Measurements from ENCODE around the gene YES1. TPM values are rescaled to one million over a fixed set of nuclear protein-coding genes. Genes with fewer than 3 reads are reported as not detected.

YES1 gene
- total and polyA plus RNA-seq, 2 of the 13 experiments (the other 11 are each of a cell fraction or from before 2014, with no cell fraction given): 17.2 to 70.8 TPM

GRCh38 chr18:680392-680791, 131.7 kb downstream of the YES1 start:
- ATAC-seq (no peak), DNase-seq (ENCODE audit: low spot score) (no peak), FAIRE-seq (no peak)
- intact Hi-C loops (cut with micrococcal nuclease; ENCODE audit: unreplicated experiment): no loop called here
- 100% methylated on average over 4 of the region's 4 CpGs for WGBS (ENCODE audit: low lambda C conversion rate)
- no peak overlapping the region for H2AFZ ChIP-seq (ENCODE audit: low read length)
- H3K79me2 ChIP-seq (ENCODE audit: insufficient read depth, low read length): no peaks in the 10 kb centered on the region
- TF ChIP-seq ZNF446 (CRISPR knock-in tag; IDR thresholded peaks at IDR 0.05): no peak
- TF ChIP-seq NFIB (CRISPR knock-in tag; IDR thresholded peaks at IDR 0.05; ENCODE audit: borderline replicate concordance): no peak
- no peak for TF ChIP-seq ZNF784 (CRISPR knock-in tag; IDR thresholded peaks at IDR 0.05; ENCODE audit: borderline replicate concordance)
- TF ChIP-seq NBN (conservative IDR thresholded peaks at IDR 0.05): no peak
- no peak for TF ChIP-seq ZNF326 (CRISPR knock-in tag; IDR thresholded peaks at IDR 0.05; ENCODE audit: borderline replicate concordance)
- TF ChIP-seq KDM2A (CRISPR knock-in tag; IDR thresholded peaks at IDR 0.05; ENCODE audit: borderline replicate concordance, low read depth): no peak
- no peak for TF ChIP-seq MBD4 (IDR thresholded peaks at IDR 0.05; ENCODE audit: borderline replicate concordance, low read length)
- no peak for TF ChIP-seq FOXM1 (CRISPR knock-in tag; IDR thresholded peaks at IDR 0.05)
- no peak for TF ChIP-seq AGO1 (IDR thresholded peaks at IDR 0.05; ENCODE audit: low read depth, low read length, poor library complexity, severe bottlenecking)
- TF ChIP-seq ZNF383 (CRISPR knock-in tag; IDR thresholded peaks at IDR 0.05; ENCODE audit: borderline replicate concordance): no peak
- no peak for TF ChIP-seq RFXANK (CRISPR knock-in tag; IDR thresholded peaks at IDR 0.05)
- no peak for TF ChIP-seq ZFP82 (CRISPR knock-in tag; IDR thresholded peaks at IDR 0.05; ENCODE audit: borderline replicate concordance)
- TF ChIP-seq ZNF333 (CRISPR knock-in tag; IDR thresholded peaks at IDR 0.05; ENCODE audit: borderline replicate concordance): no peak
- TF ChIP-seq SOX5 (CRISPR knock-in tag; IDR thresholded peaks at IDR 0.05; ENCODE audit: borderline replicate concordance): no peak
- no peak for TF ChIP-seq ATF7-NPFF (CRISPR knock-in tag; IDR thresholded peaks at IDR 0.05; ENCODE audit: low read depth)
- H3K27me3 ChIP-seq (ENCODE audit: control insufficient read depth in 1 of 2, insufficient read depth in 2 of 2, low read length in 2 of 2): no peaks in the 10 kb centered on the region
- no peak overlapping the region for H3K27ac ChIP-seq (ENCODE audit: extremely low read length, insufficient read depth, low read length)
- no peak overlapping the region for H3K4me3 ChIP-seq (replicated peaks in 1 of 3; ENCODE audit: insufficient read depth in 1 of 3, low read depth in 2 of 3, low read length in 3 of 3)
- in situ Hi-C loops (cut with HindIII; ENCODE audit: extremely low pct_ligation_motif_present, low pct_unique_long_range_greater_than_20kb): no loop called here
- peaks cover 27 to 59% of the 10 kb centered on the region in 2 experiments for H3K36me3 ChIP-seq (replicated peaks in 1 of 2; ENCODE audit: control insufficient read depth in 1 of 2, insufficient read depth in 2 of 2, low read length in 2 of 2)
- no peaks in the 10 kb centered on the region for H3K9me3 ChIP-seq (ENCODE audit: low read length)
- POLR2A ChIA-PET: no interaction called here
- H3K9ac ChIP-seq (ENCODE audit: insufficient read depth, low read depth, low read length): no peak overlapping the region
- BruUV-seq (replicated peaks): no TSS peak
- H3K4me2 ChIP-seq (ENCODE audit: low read depth, low read length): no peak overlapping the region
- CTCF ChIA-PET (ENCODE audit: low intra/inter-chr PET ratio, low total read pairs): no interaction called here
- peaks cover 31% of the 10 kb centered on the region for H3K4me1 ChIP-seq (ENCODE audit: insufficient read depth, low read length)
- peaks cover 8% of the 10 kb centered on the region; the same call in 1 of the 2 replicates for H4K20me1 ChIP-seq (ENCODE audit: insufficient read depth, low read length)

Measured in HepG2 (cell line).